Endothelial cell of umbilical vein (primary cell): ENCODE data around the gene MAML3. TPM values are rescaled to one million over a fixed set of nuclear protein-coding genes. Genes with fewer than 3 reads are reported as not detected.

Experiments used
- BruUV-seq: library from RNA; stranded (reverse); fragments of 400-500 nt; replicated peaks from 2 replicates; lab custom pipeline; 2021; lab: Mats Ljungman, UMichigan
- CTCF ChIA-PET: fragments of 300-600, 350-600 bp; sonication (Branson Sonifier 250); formaldehyde crosslinking; loops from one replicate; lab custom pipeline; 2021; ENCODE audit warnings: antibody characterized with exemption, inconsistent platforms; lab: Charles Lee
- POLR2A ChIA-PET: fragments of 300-600, 350-600 bp; sonication (Branson Sonifier 250); formaldehyde crosslinking; loops from one replicate; lab custom pipeline; 2021; ENCODE audit warnings: antibody characterized with exemption, inconsistent platforms; lab: Charles Lee
- DNase-seq: peaks from one replicate; pipeline ENCODE4 v3.0.0-alpha.2; 2011; ENCODE audit warnings: low read depth, low spot score
- FAIRE-seq: peaks from 2 replicates; lab custom pipeline; 2011; peaks lifted over from hg19 to GRCh38; lab: Jason Lieb, UNC
- H2AFZ ChIP-seq: 2 replicates; pipeline ENCODE4 v1.6.0; 2012; ENCODE audit warnings: low read depth, low read length, control low read depth, inconsistent platforms
- H3K27ac ChIP-seq: 2 replicates; pipeline ENCODE4 v1.5.1; 2011; ENCODE audit warnings: low read depth, mild to moderate bottlenecking, control low read depth, low read length, moderate library complexity; ENCODE audit not compliant: insufficient read depth
- H3K27me3 ChIP-seq, 2 experiments: 2 replicates each; pipeline versions ENCODE4 v1.6.0 to v1.6.1; 2011; ENCODE audit warnings: low read length in 2 of 2, mixed read lengths in 1 of 2; ENCODE audit not compliant: control insufficient read depth in 2 of 2, insufficient read depth in 2 of 2
- H3K36me3 ChIP-seq, 2 experiments: 2 replicates in 1 of 2; 3 replicates in 1 of 2; pipeline ENCODE4 v1.5.1; 2011; ENCODE audit warnings: low read length in 2 of 2, mild to moderate bottlenecking in 1 of 2, moderate library complexity in 1 of 2; ENCODE audit not compliant: control insufficient read depth in 2 of 2, insufficient read depth in 2 of 2; ENCODE audit errors: extremely low read depth in 1 of 2
- H3K4me1 ChIP-seq: 3 replicates; pipeline ENCODE4 v1.5.1; 2011; ENCODE audit warnings: mild to moderate bottlenecking, low read length; ENCODE audit not compliant: control insufficient read depth, insufficient read depth; ENCODE audit errors: extremely low read depth
- H3K4me2 ChIP-seq: 2 replicates; pipeline ENCODE4 v1.6.1; 2011; ENCODE audit warnings: low read length, control low read depth, mixed read lengths; ENCODE audit not compliant: insufficient read depth
- H3K4me3 ChIP-seq, 3 experiments: fragments of 200-600 bp in 1 of 3; sonication (generic), shearing (Covaris generic) in 1 of 3; replicated peaks in 1 of 3; 2 replicates each; pipeline ENCODE4 v1.5.1; 2011 to 2016; ENCODE audit warnings: control low read depth in 3 of 3, low read length in 3 of 3, mild to moderate bottlenecking in 2 of 3, inconsistent platforms in 1 of 3, low read depth in 1 of 3, moderate library complexity in 1 of 3; ENCODE audit not compliant: insufficient read depth in 1 of 3
- H3K79me2 ChIP-seq: 2 replicates; pipeline ENCODE4 v1.6.0; 2012; ENCODE audit warnings: low read length, inconsistent platforms; ENCODE audit not compliant: control insufficient read depth, insufficient read depth
- H3K9ac ChIP-seq: replicated peaks from 2 replicates; pipeline ENCODE3; 2011; ENCODE audit warnings: low read length, control low read depth; ENCODE audit not compliant: insufficient read depth; ENCODE audit errors: extremely low read depth
- H3K9me1 ChIP-seq: replicated peaks from 3 replicates; pipeline ENCODE4 v1.6.0; 2011; ENCODE audit warnings: mild to moderate bottlenecking, low read length; ENCODE audit not compliant: control insufficient read depth, insufficient read depth; ENCODE audit errors: extremely low read depth
- H3K9me3 ChIP-seq: replicated peaks from 2 replicates; pipeline ENCODE4 v1.5.1; 2012; ENCODE audit warnings: low read length, inconsistent platforms; ENCODE audit not compliant: control insufficient read depth, insufficient read depth
- H4K20me1 ChIP-seq: replicated peaks from 2 replicates; pipeline ENCODE3; 2011; ENCODE audit warnings: mild to moderate bottlenecking, low read length; ENCODE audit not compliant: control insufficient read depth, insufficient read depth; ENCODE audit errors: extremely low read depth
- CTCF ChIP-seq, 2 donors: IDR thresholded peaks; 1 replicate in 1 of 2; 2 replicates in 1 of 2; pipeline ENCODE4 v1.5.1; 2011; ENCODE audit warnings: low read length in 2 of 2, mild to moderate bottlenecking in 2 of 2, moderate library complexity in 2 of 2, control low read depth in 1 of 2, inconsistent platforms in 1 of 2, low read depth in 1 of 2; ENCODE audit not compliant: insufficient read depth in 1 of 2; ENCODE audit errors: extremely low read depth in 1 of 2
- EZH2 ChIP-seq: IDR thresholded peaks from 2 replicates; pipeline ENCODE4 v1.6.1; 2012; ENCODE audit warnings: borderline replicate concordance, low read depth, mild to moderate bottlenecking, moderate library complexity, low read length, inconsistent platforms; ENCODE audit not compliant: severe bottlenecking
- FOS ChIP-seq: IDR thresholded peaks from 2 replicates; pipeline ENCODE4 v1.6.1; 2011; ENCODE audit warnings: mild to moderate bottlenecking, low read length, moderate library complexity, borderline replicate concordance; ENCODE audit not compliant: insufficient read depth
- GATA2 ChIP-seq: IDR thresholded peaks from 2 replicates; pipeline ENCODE4 v1.7.0; 2011; ENCODE audit warnings: low read depth, mild to moderate bottlenecking, moderate library complexity, mixed read lengths, low read length; ENCODE audit not compliant: insufficient read length, insufficient read depth
- JUN ChIP-seq: IDR thresholded peaks from 2 replicates; pipeline ENCODE4 v1.6.1; 2011; ENCODE audit warnings: borderline replicate concordance, low read depth; ENCODE audit not compliant: insufficient read length, insufficient read depth
- MYC ChIP-seq: IDR thresholded peaks from one replicate; pipeline ENCODE4 v1.6.1; 2011; ENCODE audit warnings: mild to moderate bottlenecking, low read depth, low read length
- POLR2A ChIP-seq: IDR thresholded peaks from 2 replicates; pipeline ENCODE4 v1.6.1; 2012; ENCODE audit warnings: low read depth, mild to moderate bottlenecking, control low read depth, low read length
- POLR2AphosphoS5 ChIP-seq: IDR thresholded peaks from 2 replicates; pipeline ENCODE4 v1.6.1; 2012; ENCODE audit warnings: low read depth, mild to moderate bottlenecking, control low read depth, low read length, moderate library complexity; ENCODE audit not compliant: insufficient read depth
- dilution Hi-C: fragments of 300-500 bp; cut with MboI; formaldehyde crosslinking; loops from one replicate; pipeline ENCODE4 v1.15.0; 2019; ENCODE audit warnings: low sequenced_read_pairs; ENCODE audit not compliant: extremely low pct_ligation_motif_present
- intact Hi-C: fragments of 100-400 bp; cut with micrococcal nuclease; formaldehyde crosslinking; loops from one replicate; pipeline ENCODE4 v1.10.0; 2022
- polyA plus RNA-seq, 4 experiments: library from polyadenylated mRNA; depleted of rRNA in 3 of 4; stranded (reverse) in 3 of 4; unstranded in 1 of 4; fragments of >200 nt; gene quantifications; 2 replicates each; pipeline versions ENCODE4 v1.2.1 to v1.2.3, GENCODE V29; 2011 to 2012; ENCODE audit warnings: missing spikeins in 1 of 4
- total RNA-seq: library from RNA; stranded (reverse); gene quantifications from 2 replicates; pipeline ENCODE4 v1.2.3, GENCODE V29; 2021
- TF ChIP-seq, protein P1 (sequence below): IDR thresholded peaks from 2 replicates; pipeline ENCODE4 v1.6.1; 2011; ENCODE audit not compliant: insufficient read depth, insufficient read length

Gene MAML3
- total and polyA plus RNA-seq, 2 donors (not counting 3 experiments of a cell fraction or from before 2014, with no cell fraction given): 14.0 to 20.3 TPM

GRCh38 chr4:139838811-139839210 lies 315.2 kb downstream of the MAML3 start:
- intact Hi-C loops (no loop called here), dilution Hi-C loops (no loop called here)
- no TSS peak for BruUV-seq
- Histone ChIP-seq H3K79me2 (no peaks in the 10 kb centered on the region), H3K9me3 (no peaks in the 10 kb centered on the region), H3K27me3 (no peaks in the 10 kb centered on the region), H3K4me1 (peaks cover 12% of the 10 kb centered on the region), H3K4me2 (no peak overlapping the region), H2AFZ (no peak overlapping the region), H3K36me3 (no peaks in the 10 kb centered on the region), H3K27ac (no peak overlapping the region), H3K9me1 (no peaks in the 10 kb centered on the region), H3K9ac (no peak overlapping the region), H3K4me3 (no peak overlapping the region), H4K20me1 (no peaks in the 10 kb centered on the region)
- TF ChIP-seq MYC: no peak
- TF ChIP-seq POLR2A: no peak
- no peak for TF ChIP-seq EZH2
- no peak for TF ChIP-seq GATA2
- TF ChIP-seq JUN: no peak
- TF ChIP-seq, protein P1, sequence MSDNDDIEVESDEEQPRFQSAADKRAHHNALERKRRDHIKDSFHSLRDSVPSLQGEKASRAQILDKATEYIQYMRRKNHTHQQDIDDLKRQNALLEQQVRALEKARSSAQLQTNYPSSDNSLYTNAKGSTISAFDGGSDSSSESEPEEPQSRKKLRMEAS: no peak
- TF ChIP-seq POLR2AphosphoS5: no peak
- no peak for TF ChIP-seq FOS
- no peak for TF ChIP-seq CTCF (IDR thresholded peaks at IDR 0.05; ENCODE audit: extremely low read depth in 1 of 2, insufficient read depth in 1 of 2, low read depth in 1 of 2, low read length in 2 of 2)
- ChIA-PET POLR2A (no interaction called here), CTCF (no interaction called here)
- FAIRE-seq (no peak), DNase-seq (no peak)
